Gastroesophageal sphincter (tissue), 3 donors: ENCODE results near the gene RAB3D.

Source experiments
- EP300 ChIP-seq: sonication (generic); formaldehyde crosslinking; IDR thresholded peaks from one replicate; pipeline ENCODE4 v1.6.1; 2017; ENCODE audit warnings: antibody characterized with exemption, mild to moderate bottlenecking
- POLR2A ChIP-seq, 2 donors: fragments of 450-650 bp; IDR thresholded peaks; one replicate each; pipeline ENCODE4 v1.6.1; 2017; ENCODE audit warnings: antibody characterized with exemption in 2 of 2, mild to moderate bottlenecking in 2 of 2, moderate library complexity in 1 of 2
- POLR2AphosphoS5 ChIP-seq: sonication (generic); formaldehyde crosslinking; IDR thresholded peaks from one replicate; pipeline ENCODE4 v1.6.1; 2017; ENCODE audit warnings: antibody characterized with exemption
- TF ChIP-seq, protein P1 (sequence below), 4 experiments: fragments of 200-600 bp in 2 of 4; fragments of 450-650 bp in 2 of 4; sonication (generic) in 1 of 4; IDR thresholded peaks; one replicate each; pipeline ENCODE4 v1.5.1; 2017 to 2019; ENCODE audit warnings: antibody characterized with exemption in 4 of 4, mild to moderate bottlenecking in 2 of 4, moderate library complexity in 2 of 4

DNA sequence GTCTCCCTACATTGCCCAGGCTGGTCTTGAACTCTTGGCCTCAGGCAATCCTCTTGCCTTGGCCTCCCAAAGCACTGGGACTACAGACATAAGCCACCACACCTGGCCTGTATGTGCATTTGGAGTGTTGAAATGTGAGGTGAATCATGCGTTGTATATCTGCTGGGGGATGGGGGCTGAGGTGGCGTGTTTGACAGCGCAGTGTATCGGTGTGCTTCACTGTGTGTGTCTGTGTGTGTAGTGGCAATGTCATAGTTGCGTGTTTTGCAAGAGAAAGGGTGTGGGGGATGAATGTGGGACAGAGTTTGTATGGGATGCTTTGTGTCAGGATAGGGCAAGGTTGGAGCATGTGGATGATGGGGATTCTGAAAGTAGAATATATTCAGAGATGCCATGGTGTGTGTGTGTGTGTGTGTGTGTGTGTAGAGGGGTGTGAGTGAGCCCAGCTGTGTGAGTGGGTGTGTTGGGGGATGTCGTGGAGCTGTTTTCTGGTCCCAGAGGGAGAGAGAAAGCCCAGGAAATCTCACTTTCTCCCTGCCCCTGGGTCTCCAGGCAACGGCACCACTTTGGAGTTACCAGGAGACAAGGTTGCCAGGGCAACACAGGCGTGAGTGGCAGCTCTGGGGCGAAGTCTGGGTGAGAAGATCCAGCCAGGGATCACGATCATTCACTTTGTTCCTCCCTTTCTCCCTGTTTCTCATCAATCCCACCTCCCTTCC lies 33.9 kb upstream of the RAB3D start:
- TF ChIP-seq, protein P1, sequence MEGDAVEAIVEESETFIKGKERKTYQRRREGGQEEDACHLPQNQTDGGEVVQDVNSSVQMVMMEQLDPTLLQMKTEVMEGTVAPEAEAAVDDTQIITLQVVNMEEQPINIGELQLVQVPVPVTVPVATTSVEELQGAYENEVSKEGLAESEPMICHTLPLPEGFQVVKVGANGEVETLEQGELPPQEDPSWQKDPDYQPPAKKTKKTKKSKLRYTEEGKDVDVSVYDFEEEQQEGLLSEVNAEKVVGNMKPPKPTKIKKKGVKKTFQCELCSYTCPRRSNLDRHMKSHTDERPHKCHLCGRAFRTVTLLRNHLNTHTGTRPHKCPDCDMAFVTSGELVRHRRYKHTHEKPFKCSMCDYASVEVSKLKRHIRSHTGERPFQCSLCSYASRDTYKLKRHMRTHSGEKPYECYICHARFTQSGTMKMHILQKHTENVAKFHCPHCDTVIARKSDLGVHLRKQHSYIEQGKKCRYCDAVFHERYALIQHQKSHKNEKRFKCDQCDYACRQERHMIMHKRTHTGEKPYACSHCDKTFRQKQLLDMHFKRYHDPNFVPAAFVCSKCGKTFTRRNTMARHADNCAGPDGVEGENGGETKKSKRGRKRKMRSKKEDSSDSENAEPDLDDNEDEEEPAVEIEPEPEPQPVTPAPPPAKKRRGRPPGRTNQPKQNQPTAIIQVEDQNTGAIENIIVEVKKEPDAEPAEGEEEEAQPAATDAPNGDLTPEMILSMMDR (IDR thresholded peaks at IDR 0.05): no peak
- TF ChIP-seq POLR2AphosphoS5 (no peak), EP300 (no peak), POLR2A (IDR thresholded peaks at IDR 0.05) (no peak)
